Ovary (tissue), 3 donors: ENCODE results near the gene POU2AF1.

Experiments
- CTCF ChIP-seq, 3 donors: fragments of 450-650 bp in 2 of 3; fragments of 200-600 bp in 1 of 3; IDR thresholded peaks; one replicate each; pipeline versions ENCODE4 v1.5.1 to v1.8.0; 2016 to 2022; ENCODE audit warnings: antibody characterized with exemption in 3 of 3, mild to moderate bottlenecking in 1 of 3
- POLR2A ChIP-seq: fragments of 450-650 bp; IDR thresholded peaks from one replicate; pipeline ENCODE4 v1.6.1; 2017; ENCODE audit warnings: antibody characterized with exemption, mild to moderate bottlenecking, moderate library complexity
- donor health status: DM: no; HTN: no; CAD: no.

- TF ChIP-seq CTCF (IDR thresholded peaks at IDR 0.05) (no peak), POLR2A (no peak)
These were observed 2.7 kb downstream of the POU2AF1 start for GRCh38 chr11:111376181-111376871.
